HG03025 (cell line): ENCODE results near the gene TWF2.
"Not testable (repeated sequence)": the region's sequence is repeated elsewhere in the genome, so short reads cannot be mapped to it uniquely, and the experiment has no call there.

Experiments used
- ATAC-seq: cut with Tn5 transposase; IDR thresholded peaks from one replicate; pipeline ENCODE4 v1.9.1; 2021; ENCODE audit warnings: mild to moderate bottlenecking, moderate library complexity; ENCODE audit not compliant: unreplicated experiment, low FRiP score

The TWF2 gene

GRCh38 chr3:52238761-52239701 is at the start of gene TWF2:
TWF2 (minus strand) TSS chr3:52239158; CDS start chr3:52239016, 142 bp downstream.
- peak; percentile 53 for ATAC-seq

DNA sequence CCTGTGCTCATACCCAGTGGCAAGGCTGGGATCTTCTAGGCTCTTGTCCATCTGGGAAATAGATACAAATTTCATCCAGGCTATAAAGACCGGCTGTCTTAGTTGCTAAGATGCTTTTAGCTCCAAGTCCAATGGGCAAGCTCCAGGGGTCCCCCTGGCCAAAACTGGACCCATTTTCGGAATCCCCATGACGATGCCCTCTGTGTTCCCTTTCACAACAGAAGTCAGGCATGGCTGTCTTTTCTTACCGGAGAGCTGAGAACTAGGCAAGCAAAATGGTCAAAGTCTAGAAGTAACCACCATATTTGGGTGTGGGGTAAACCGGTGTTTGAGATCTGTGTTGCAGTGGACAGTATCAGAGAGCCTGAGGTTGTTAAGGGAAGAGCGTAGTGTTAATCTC is 49.7 kb upstream of the TWF2 start:
- ATAC-seq: no peak

- ATAC-seq: no peak
Measured at GRCh38 chr3:52286777-52287110, 47.8 kb upstream of the TWF2 start.

- not testable (repeated sequence) for ATAC-seq
Measured at GRCh38 chr3:52284051-52284450, 45.1 kb upstream of the TWF2 start.

DNA sequence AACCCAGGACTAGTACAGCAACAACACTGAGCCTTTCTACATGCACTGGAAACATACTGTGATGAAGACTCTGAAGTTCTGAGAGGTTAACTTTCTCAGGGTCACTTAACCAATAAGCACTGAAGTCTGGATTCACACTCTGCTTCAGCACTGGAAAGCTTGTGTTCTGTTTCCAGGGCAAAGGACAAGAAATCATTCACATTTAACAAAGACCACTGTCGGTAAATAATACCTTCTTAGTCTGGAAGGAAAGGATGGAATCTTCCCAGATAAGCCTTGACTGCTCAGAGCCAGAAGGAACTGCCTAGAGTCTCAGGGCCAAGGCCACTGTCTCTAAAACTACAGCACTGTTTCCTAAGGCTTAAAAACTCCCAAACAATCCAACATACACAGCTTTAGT is 44.3 kb upstream of the TWF2 start:
- no peak for ATAC-seq

GRCh38 chr3:52281981-52282801 is 43.2 kb upstream of the TWF2 start:
- no peak for ATAC-seq

GRCh38 chr3:52280050-52280461 is 41.1 kb upstream of the TWF2 start:
- ATAC-seq: no peak

GRCh38 chr3:52279596-52279995 is 40.6 kb upstream of the TWF2 start:
- no peak for ATAC-seq

- peak; percentile 79 for ATAC-seq
Measured at GRCh38 chr3:52278510-52279069, 39.6 kb upstream of the TWF2 start, which contains the start of gene WDR82. WDR82 (minus strand) TSS chr3:52278649; CDS start chr3:52278361, 288 bp downstream.

DNA sequence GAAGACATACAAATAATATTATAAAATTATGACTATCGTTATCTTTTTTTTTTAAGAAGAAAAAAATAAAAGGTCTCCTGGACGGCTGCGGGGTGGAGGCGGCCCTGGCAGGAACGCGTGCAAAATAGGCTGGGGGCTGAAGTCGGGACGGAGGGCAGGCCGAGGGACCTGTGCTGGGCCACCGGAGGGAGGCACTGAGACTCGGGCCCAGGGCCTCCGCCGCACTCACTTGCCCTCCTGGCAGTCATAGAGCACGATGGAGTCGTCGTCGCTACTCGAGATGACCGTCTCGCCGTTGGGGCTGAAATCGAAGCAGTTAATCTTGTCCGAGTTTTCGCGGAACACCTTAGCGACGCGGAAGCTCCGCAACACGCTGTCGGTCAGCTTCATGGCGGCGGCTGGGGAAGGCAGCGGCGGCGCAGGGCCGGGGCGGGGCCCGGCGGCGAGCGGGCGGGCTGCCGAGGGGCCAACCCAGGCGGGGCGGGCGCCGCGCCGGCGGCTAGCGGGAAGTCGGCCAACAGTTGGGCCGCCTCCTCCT is 39.1 kb upstream of the TWF2 start:
- peak; percentile 61 for ATAC-seq

GRCh38 chr3:52277071-52277964 is 38.4 kb upstream of the TWF2 start:
- no peak for ATAC-seq

DNA sequence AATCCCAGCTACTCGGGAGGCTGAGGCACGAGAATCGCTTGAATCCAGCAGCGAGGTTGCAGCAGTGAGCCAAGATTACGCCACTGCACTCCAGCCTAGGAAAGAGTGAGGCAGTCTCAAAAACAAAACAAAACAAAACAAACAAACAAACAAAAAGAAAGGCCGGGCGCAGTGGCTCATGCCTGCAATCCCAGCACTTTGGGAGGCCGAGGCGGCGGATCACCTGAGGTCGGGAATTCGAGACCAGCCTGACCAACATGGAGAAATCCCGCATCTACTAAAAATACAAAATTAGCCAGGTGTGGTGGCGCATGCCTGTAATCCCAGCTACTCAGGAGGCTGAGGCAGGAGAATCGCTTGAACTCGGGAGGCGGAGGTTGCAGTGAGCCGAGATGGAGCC is 35.8 kb upstream of the TWF2 start:
- ATAC-seq: not testable (repeated sequence)

GRCh38 chr3:52272831-52273230 is 33.9 kb upstream of the TWF2 start:
- ATAC-seq: no peak

DNA sequence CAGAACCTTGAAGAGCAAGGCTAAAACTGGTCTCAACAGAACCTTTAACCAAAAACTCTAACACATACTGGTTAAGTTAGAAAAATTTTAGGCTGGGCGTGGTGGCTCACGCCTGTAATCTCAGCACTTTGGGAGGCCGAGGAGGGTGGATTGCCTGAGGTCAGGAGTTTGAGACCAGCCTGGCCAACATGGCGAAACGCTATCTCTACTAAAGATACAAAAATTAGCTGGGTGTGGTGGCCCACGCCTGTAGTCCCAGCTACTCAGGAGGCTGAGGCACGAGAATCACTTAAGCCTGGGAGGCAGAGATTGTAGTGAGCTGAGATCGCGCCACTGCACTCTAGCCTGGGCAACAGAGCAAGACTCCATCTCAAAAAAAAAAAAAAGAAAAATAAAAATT is 33.2 kb upstream of the TWF2 start:
- not testable (repeated sequence) for ATAC-seq

DNA sequence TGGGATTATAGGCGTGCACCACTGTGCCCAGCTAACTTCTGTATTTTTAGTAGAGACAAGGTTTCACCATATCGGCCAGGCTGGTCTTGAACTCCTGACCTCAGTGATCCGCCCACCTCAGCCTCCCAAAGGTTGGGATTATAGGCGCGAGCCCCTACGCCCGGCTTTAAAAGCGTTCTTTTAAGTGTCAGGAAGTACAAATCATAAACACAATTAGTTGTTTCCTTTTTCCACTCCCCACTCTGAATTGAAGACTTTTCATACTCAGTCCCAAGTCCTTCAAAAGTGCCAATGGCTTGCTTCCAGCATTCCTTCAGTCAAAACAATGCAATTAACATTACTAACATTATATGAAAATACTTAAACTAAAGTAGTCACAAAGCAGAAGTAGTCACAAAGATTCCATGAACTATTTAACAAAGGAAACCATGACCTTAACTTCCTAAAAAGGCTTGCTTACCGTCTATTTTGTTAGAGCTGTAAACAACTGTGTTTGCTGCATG is 31.3 kb upstream of the TWF2 start:
- ATAC-seq: no peak

GRCh38 chr3:52269776-52270175 is 30.8 kb upstream of the TWF2 start:
- no peak for ATAC-seq

GRCh38 chr3:52268036-52268435 is 29.1 kb upstream of the TWF2 start:
- no peak for ATAC-seq

DNA sequence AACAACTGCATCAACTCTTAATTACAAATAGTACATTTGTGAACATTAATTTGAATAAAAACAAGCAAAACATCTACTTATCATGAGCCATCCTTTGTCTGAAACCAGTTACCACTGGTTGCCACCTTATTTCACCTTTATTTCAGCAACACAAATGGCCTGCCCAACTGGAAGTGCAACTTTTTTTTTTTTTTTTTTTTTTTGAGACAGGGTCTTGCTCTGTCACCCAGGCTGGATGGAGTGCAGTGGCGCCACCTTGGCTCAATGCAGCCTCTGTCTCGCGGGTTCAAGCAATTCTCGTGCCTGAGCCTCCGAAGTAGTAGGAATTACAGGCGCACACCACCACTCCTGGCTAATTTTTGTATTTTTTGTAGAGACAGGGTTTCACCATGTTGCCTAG is 26.4 kb upstream of the TWF2 start:
- no peak for ATAC-seq

GRCh38 chr3:52262447-52262846 is 23.5 kb upstream of the TWF2 start:
- ATAC-seq: no peak

DNA sequence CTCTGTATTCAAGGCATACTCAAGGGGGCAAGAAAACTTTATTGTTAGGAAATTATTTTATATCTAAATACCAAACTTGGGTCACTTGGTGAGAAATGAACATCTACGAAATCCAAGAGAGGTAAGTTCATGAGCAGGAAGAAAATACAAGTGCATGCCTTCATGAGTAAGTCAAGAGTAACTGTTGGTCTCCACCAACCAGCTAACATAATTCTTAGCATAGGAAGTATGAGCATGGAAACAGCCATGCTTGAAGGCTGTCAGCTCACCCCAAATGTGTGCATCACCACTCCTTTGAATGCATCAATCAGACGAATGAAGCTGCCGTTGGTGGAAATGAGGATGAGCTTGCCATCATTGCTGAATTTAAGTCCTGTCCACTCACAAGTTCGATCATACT is 20.5 kb upstream of the TWF2 start:
- no peak for ATAC-seq
